Ovary (tissue), 9 donors: Measurements from ENCODE around the gene TNIK. TPM values are rescaled to one million over a fixed set of nuclear protein-coding genes. Genes with fewer than 3 reads are reported as not detected.

Source experiments
- DNase-seq, 5 donors: peaks; one replicate each; pipeline ENCODE4 v3.0.0-alpha.2; 2019 to 2020
- H3K27ac ChIP-seq, 2 donors: fragments of 200-600 bp; one replicate each; pipeline versions ENCODE4 v1.5.1 to v1.8.0; 2019 to 2022
- H3K27me3 ChIP-seq: fragments of 200-600 bp; one replicate; pipeline ENCODE4 v1.8.0; 2022
- H3K36me3 ChIP-seq: fragments of 200-600 bp; sonication (generic); one replicate; pipeline ENCODE4 v1.5.1; 2019
- H3K4me1 ChIP-seq: one replicate; pipeline ENCODE4 v1.8.1; 2013; ENCODE audit warnings: mild to moderate bottlenecking, moderate library complexity; ENCODE audit not compliant: insufficient read depth
- H3K4me3 ChIP-seq: fragments of 200-600 bp; sonication (generic); one replicate; pipeline ENCODE4 v1.5.1; 2017
- H3K9me3 ChIP-seq, 2 donors: fragments of 200-600 bp in 1 of 2; sonication (generic) in 1 of 2; one replicate each; pipeline versions ENCODE4 v1.5.1 to v1.8.1; 2013 to 2019; ENCODE audit warnings: mild to moderate bottlenecking in 1 of 2, moderate library complexity in 1 of 2
- CTCF ChIP-seq, 3 donors: fragments of 450-650 bp in 2 of 3; fragments of 200-600 bp in 1 of 3; IDR thresholded peaks; one replicate each; pipeline versions ENCODE4 v1.5.1 to v1.8.0; 2016 to 2022; ENCODE audit warnings: antibody characterized with exemption in 3 of 3, mild to moderate bottlenecking in 1 of 3
- EP300 ChIP-seq: sonication (generic); formaldehyde crosslinking; IDR thresholded peaks from one replicate; pipeline ENCODE4 v1.6.1; 2017; ENCODE audit warnings: antibody characterized with exemption
- POLR2A ChIP-seq: fragments of 450-650 bp; IDR thresholded peaks from one replicate; pipeline ENCODE4 v1.6.1; 2017; ENCODE audit warnings: antibody characterized with exemption, mild to moderate bottlenecking, moderate library complexity
- WGBS, 3 donors: extraction: QIAGEN DNeasy Blood & Tissue Kit in 1 of 3; methylation state at CpG; one replicate each; pipeline versions ENCODE4 v1.1.5 to v1.1.7; 2013 to 2017; 5-methylcytosine and 5-hydroxymethylcytosine counted together
- intact Hi-C, 4 donors: fragments of 100-400 bp; cut with DNase I; formaldehyde crosslinking; loops; one replicate each; pipeline versions ENCODE4 v1.11.0 to v1.15.1; 2022 to 2023
- polyA plus RNA-seq, 2 donors: library from polyadenylated mRNA; stranded (reverse); fragments of 200-250 nt in 1 of 2; fragments of 350-450 nt in 1 of 2; fragmentation: Illumina TruSeq in 1 of 2; extraction: RNeasy Lipid Tissue Mini Kit (QIAGEN cat#74804) in 1 of 2; gene quantifications; one replicate each; pipeline ENCODE4 v1.2.3, GENCODE V29; 2013 to 2014
- total RNA-seq, 7 donors: library from RNA; depleted of rRNA in 2 of 7; stranded (reverse); fragments of >200 nt in 2 of 7; fragmentation: NEBNext Ultra II Directional in 3 of 7; extraction: Animal tissue kit (Norgen Biotek cat#: 25700) in 3 of 7; gene quantifications; one replicate each; pipeline versions ENCODE4 v1.1.0 to v1.2.4, GENCODE V29; 2016 to 2023
- donor health status: DM: no; HTN: no; CAD: no; lungs with moderate emphysema.
- donor health status: DM: no; HTN: no; CAD: no.
- donor health status: Bipolar disorder and iron deficiency.
- donor health status: DM: yes; HTN: yes; CAD: no.
- donor health status: DM: no; HTN: no; CAD: no.
- donor health status: DM: yes; HTN: yes; CAD: no.

The TNIK gene
- total and polyA plus RNA-seq, 9 donors = 1.1 to 9.5 (median 4.5) TPM

GRCh38 chr3:171330938-171331337 is 129.3 kb downstream of the TNIK start:
- no peaks in the 10 kb centered on the region for H3K36me3 ChIP-seq
- no peaks in the 10 kb centered on the region for H3K9me3 ChIP-seq
- no peak overlapping the region for H3K27ac ChIP-seq
- WGBS, 3 donors = 91 to 96% (median 92%) methylated on average over 3 of the region's 3 CpGs
- no peaks in the 10 kb centered on the region for H3K27me3 ChIP-seq
- no peaks in the 10 kb centered on the region for H3K4me1 ChIP-seq
- intact Hi-C loops = no loop called here
- TF ChIP-seq CTCF (IDR thresholded peaks at IDR 0.05) (no peak), EP300 (no peak), POLR2A (no peak)
- no peak overlapping the region for H3K4me3 ChIP-seq
- no peak for DNase-seq

- Histone ChIP-seq H3K4me1 (no peaks in the 10 kb centered on the region), H3K27ac (no peak overlapping the region), H3K4me3 (no peak overlapping the region), H3K9me3 (no peaks in the 10 kb centered on the region), H3K36me3 (no peaks in the 10 kb centered on the region), H3K27me3 (no peaks in the 10 kb centered on the region)
- no peak for DNase-seq
- intact Hi-C loops = no loop called here
- no peak for TF ChIP-seq EP300
- TF ChIP-seq POLR2A = no peak
- no peak for TF ChIP-seq CTCF (IDR thresholded peaks at IDR 0.05)
- WGBS, 3 donors = 55 to 69% (median 64%) methylated on average over 4 of the region's 4 CpGs
Measured at GRCh38 chr3:171329746-171330145, 130.5 kb downstream of the TNIK start.

- intact Hi-C loops = no loop called here
- H3K4me3 ChIP-seq = no peak overlapping the region
- no peaks in the 10 kb centered on the region for H3K27me3 ChIP-seq
- no peaks in the 10 kb centered on the region for H3K4me1 ChIP-seq
- no peak for TF ChIP-seq EP300
- no peak for TF ChIP-seq CTCF (IDR thresholded peaks at IDR 0.05)
- no peak for TF ChIP-seq POLR2A
- no peak for DNase-seq
- H3K9me3 ChIP-seq = no peaks in the 10 kb centered on the region
- H3K36me3 ChIP-seq = no peaks in the 10 kb centered on the region
- H3K27ac ChIP-seq = no peak overlapping the region
- 61 to 79% (median 78%) methylated on average over 3 of the region's 3 CpGs for WGBS, 3 donors
Measured at GRCh38 chr3:171328419-171329082, 131.7 kb downstream of the TNIK start.

DNA sequence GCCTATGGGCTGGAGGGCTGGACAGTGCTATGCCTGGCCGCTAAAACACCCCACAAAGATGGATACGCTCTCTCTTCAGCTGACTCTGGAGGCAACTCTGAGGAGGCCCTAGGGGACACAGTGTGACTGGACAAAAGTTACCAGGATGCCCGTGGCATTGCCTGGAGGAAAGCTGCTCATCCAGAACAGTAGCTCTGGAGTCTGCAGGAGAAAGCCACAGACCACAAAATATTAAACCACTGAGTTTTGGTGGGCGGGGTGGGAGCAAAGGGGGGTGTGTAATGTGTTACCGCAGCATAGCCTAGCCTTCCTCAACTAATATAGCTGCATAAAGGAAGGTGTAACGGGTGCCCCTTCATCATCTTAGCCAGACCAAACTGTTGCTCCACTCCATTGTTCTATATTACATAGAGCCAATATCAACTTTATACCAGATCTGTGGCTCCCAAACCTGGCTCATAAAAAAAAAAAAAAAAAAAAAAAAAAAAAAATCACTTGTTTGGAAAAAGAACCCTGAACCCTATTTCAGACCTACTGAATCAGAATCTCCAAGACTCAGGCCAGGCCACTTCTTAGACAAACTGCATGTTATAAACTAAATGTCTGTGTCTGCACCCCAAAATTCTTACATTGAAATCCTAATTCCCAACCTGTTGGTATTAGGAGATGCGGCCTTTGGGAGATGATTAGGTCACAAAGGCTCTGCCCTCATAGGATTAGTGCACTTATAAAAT is 132.6 kb downstream of the TNIK start:
- Histone ChIP-seq H3K27ac (no peak overlapping the region), H3K27me3 (no peaks in the 10 kb centered on the region), H3K36me3 (no peaks in the 10 kb centered on the region), H3K4me1 (no peaks in the 10 kb centered on the region), H3K4me3 (no peak overlapping the region), H3K9me3 (no peaks in the 10 kb centered on the region)
- TF ChIP-seq CTCF (IDR thresholded peaks at IDR 0.05) (no peak), EP300 (no peak), POLR2A (no peak)
- intact Hi-C loops = no loop called here
- WGBS, 3 donors = 95 to 98% (median 97%) methylated on average over 7 of the region's 7 CpGs
- no peak for DNase-seq
